Stimulated activated CD8-positive, alpha-beta memory T cell treated with anti-CD3 and anti-CD28 coated beads, Interleukin-2, amount 100 ng/mL, for 48 hours (primary cell): Measurements from ENCODE around the gene MRGPRX4.

Experiments used
- DNase-seq, 2 donors: peaks; one replicate each; pipeline ENCODE4 v3.0.0-alpha.2; 2020; ENCODE audit warnings: low read depth in 2 of 2

MRGPRX4 gene

GRCh38 chr11:18221274-18221876 is 48.7 kb downstream of the MRGPRX4 start:
- DNase-seq, result no peak

DNA sequence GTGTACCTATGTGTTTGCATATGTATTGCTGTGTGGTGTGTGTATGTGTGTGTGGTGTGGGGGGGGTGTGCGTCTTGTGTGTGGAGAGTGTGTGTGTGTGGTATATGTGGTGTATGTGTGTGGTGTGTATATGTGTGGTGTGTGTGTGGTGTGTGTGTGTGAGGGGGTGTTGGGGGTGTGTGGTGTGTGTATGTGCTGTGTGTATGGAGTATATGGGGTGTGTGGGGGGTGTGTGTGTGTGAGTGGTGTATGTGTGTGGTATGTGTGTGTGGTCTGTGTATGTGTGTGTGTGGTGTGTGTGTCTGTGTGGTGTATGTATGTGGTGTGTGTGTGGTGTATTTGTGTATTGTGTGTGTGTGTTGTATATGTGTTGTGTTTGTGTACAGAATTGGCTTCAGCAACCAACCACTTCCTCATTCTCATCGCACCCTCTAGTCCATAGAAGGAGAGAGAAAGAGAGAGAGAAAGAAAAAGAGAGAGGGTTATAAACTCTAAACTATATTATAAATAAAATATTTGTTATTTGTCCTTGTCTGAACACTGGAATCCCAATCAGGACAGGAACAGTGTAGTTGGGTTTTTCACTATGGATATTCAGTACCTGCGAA is 50.3 kb downstream of the MRGPRX4 start:
- no peak for DNase-seq
